Right lobe of liver (tissue), 6 donors: ENCODE measurements around the gene VSTM4. TPM values are rescaled to one million over a fixed set of nuclear protein-coding genes. Genes with fewer than 3 reads are reported as not detected.
A peak's percentile ranks its signal among the peaks of the same experiment; 100 is the strongest.

Experiments
- ATAC-seq, 4 donors: fragments of 200-7000 bp; cut with Tn5 transposase; one replicate each; pipeline ENCODE4 v1.9.1; 2020; ENCODE audit warnings: mild to moderate bottlenecking in 4 of 4, moderate library complexity in 4 of 4
- DNase-seq, 3 donors: peaks; one replicate each; pipeline ENCODE4 v3.0.0-alpha.2; 2020
- H3K27ac ChIP-seq, 3 donors: fragments of 200-600 bp; one replicate each; pipeline ENCODE4 v1.8.0; 2022
- H3K27me3 ChIP-seq, 2 donors: fragments of 200-600 bp; one replicate each; pipeline ENCODE4 v1.8.0; 2022
- H3K36me3 ChIP-seq, 4 donors: fragments of 200-600 bp; sonication (generic) in 1 of 4; one replicate each; pipeline versions ENCODE4 v1.5.1 to v1.8.0; 2017 to 2022; ENCODE audit warnings: control low read depth in 1 of 4
- H3K4me1 ChIP-seq, 4 donors: fragments of 200-600 bp; sonication (generic) in 1 of 4; one replicate each; pipeline versions ENCODE4 v1.5.1 to v1.8.0; 2017 to 2022; ENCODE audit warnings: control low read depth in 1 of 4
- H3K4me3 ChIP-seq, 3 donors: fragments of 200-600 bp; one replicate each; pipeline ENCODE4 v1.8.0; 2022
- H3K9me3 ChIP-seq, 4 donors: fragments of 200-600 bp; sonication (generic) in 1 of 4; one replicate each; pipeline versions ENCODE4 v1.5.1 to v1.8.0; 2017 to 2022; ENCODE audit warnings: control low read depth in 1 of 4
- POLR2A ChIP-seq: fragments of 450-650 bp; IDR thresholded peaks from one replicate; pipeline ENCODE4 v1.6.1; 2017; ENCODE audit warnings: antibody characterized with exemption, mild to moderate bottlenecking
- WGBS: methylation state at CpG from one replicate; pipeline ENCODE4 v1.1.6; 2018; ENCODE audit warnings: low coverage, low lambda C conversion rate; ENCODE audit not compliant: insufficient coverage; ENCODE audit errors: missing lambda C conversion rate; 5-methylcytosine and 5-hydroxymethylcytosine counted together
- intact Hi-C, 2 donors: fragments of 100-400 bp; cut with DNase I; formaldehyde crosslinking; loops; one replicate each; pipeline versions ENCODE4 v1.11.2 to v1.14.1; 2022
- total RNA-seq, 6 experiments: library from RNA; depleted of rRNA in 2 of 6; stranded (reverse); fragments of >200 nt in 2 of 6; fragmentation: NEBNext Ultra II Directional in 3 of 6; extraction: Animal tissue kit (Norgen Biotek cat#: 25700) in 3 of 6; gene quantifications; one replicate each; pipeline versions ENCODE4 v1.1.0 to v1.2.4, GENCODE V29; 2016 to 2023
- TF ChIP-seq, protein P1 (sequence below), 4 donors: fragments of 200-600 bp in 3 of 4; fragments of 450-650 bp in 1 of 4; IDR thresholded peaks; one replicate each; pipeline versions ENCODE4 v1.5.1 to v1.8.0; 2016 to 2022; ENCODE audit warnings: antibody characterized with exemption in 4 of 4, mild to moderate bottlenecking in 2 of 4
- donor health status: DM: no; HTN: yes; CAD: no.
- donor health status: DM: no; HTN: no; CAD: no.
- donor health status: DM: no; HTN: no; CAD: no.
- donor health status: DM: no; HTN: yes; CAD: no.
- donor health status: DM: no; HTN: yes; CAD: no.

The VSTM4 gene
- total RNA-seq, 6 experiments from 2014 or later = 2.1 to 6.6 (median 3.1) TPM

DNA sequence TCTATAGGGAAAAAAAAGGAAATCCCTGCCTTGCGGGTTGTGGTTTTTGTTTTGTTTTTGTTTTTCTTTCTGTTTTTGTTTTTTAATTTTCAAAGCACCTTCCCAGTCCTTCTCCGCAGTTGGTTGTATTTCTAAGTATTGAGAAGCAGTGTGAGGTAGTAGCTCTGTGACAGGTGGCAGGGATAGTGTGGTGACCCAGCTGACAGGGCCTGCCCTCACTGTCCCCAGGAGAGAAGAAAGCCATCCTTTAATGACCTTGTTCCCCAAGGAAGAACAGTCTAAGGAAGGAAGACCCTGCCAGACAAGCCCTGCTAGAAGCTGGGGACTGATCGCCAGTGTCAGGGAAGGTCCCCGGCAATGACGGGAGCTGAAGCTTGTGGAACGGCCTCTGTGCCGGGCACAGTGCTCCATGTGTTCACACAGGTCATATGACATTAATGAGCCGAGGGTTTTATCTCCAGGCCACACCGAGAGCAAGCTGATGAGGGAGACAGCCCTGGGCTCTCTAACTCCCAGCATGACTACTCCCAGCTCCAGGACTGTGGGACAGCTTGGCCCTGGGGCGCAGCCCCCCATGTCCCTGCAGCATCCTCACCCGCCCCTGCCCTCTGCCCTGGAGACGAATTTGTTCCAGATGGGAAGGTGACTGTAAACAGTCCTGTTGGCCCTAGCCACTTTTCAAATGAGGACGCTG, 106.7 kb downstream of the VSTM4 start:
- no peak for ATAC-seq
- WGBS = 71% methylated on average over 6 of the region's 13 CpGs
- no peak for DNase-seq

DNA sequence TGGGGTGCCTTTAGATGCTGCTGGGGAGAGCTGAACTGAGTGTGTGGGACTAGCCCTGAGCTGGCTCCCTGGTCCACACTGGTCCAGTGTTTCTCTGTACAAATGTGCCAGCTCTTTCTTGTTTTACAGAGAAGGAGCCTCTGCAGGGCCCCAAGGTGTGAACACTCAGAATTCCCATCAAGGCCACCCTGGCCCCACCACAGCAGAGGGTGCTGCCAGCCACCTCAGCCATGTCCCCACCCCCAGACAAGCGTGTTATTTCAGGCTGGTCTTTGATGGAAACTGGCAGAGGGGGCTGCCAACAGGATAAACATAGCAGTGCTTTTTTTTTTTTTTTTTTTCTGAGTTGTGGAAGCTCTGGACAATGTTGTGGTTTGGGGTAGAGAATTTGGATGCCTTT, 107.2 kb downstream of the VSTM4 start:
- H3K27me3 ChIP-seq = no peaks in the 10 kb centered on the region
- no peak overlapping the region for H3K4me3 ChIP-seq
- no peaks in the 10 kb centered on the region for H3K36me3 ChIP-seq
- no peak for ATAC-seq
- no peaks in the 10 kb centered on the region for H3K9me3 ChIP-seq
- no peaks in the 10 kb centered on the region for H3K4me1 ChIP-seq
- H3K27ac ChIP-seq = no peak overlapping the region
- TF ChIP-seq, protein P1, sequence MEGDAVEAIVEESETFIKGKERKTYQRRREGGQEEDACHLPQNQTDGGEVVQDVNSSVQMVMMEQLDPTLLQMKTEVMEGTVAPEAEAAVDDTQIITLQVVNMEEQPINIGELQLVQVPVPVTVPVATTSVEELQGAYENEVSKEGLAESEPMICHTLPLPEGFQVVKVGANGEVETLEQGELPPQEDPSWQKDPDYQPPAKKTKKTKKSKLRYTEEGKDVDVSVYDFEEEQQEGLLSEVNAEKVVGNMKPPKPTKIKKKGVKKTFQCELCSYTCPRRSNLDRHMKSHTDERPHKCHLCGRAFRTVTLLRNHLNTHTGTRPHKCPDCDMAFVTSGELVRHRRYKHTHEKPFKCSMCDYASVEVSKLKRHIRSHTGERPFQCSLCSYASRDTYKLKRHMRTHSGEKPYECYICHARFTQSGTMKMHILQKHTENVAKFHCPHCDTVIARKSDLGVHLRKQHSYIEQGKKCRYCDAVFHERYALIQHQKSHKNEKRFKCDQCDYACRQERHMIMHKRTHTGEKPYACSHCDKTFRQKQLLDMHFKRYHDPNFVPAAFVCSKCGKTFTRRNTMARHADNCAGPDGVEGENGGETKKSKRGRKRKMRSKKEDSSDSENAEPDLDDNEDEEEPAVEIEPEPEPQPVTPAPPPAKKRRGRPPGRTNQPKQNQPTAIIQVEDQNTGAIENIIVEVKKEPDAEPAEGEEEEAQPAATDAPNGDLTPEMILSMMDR (IDR thresholded peaks at IDR 0.05) = no peak
- TF ChIP-seq POLR2A = no peak
- DNase-seq = no peak
- 80% methylated on average over 1 of the region's 1 CpG for WGBS
- intact Hi-C loops = no loop called here

More for the DNA sequence above, 106.7 kb downstream of the VSTM4 start:
- intact Hi-C loops = no loop called here
- Histone ChIP-seq H3K27ac (no peak overlapping the region), H3K9me3 (no peaks in the 10 kb centered on the region), H3K27me3 (no peaks in the 10 kb centered on the region), H3K36me3 (no peaks in the 10 kb centered on the region), H3K4me1 (no peaks in the 10 kb centered on the region), H3K4me3 (no peak overlapping the region)
- no peak for TF ChIP-seq POLR2A
- TF ChIP-seq, protein P1 (IDR thresholded peaks at IDR 0.05) = no peak

DNA sequence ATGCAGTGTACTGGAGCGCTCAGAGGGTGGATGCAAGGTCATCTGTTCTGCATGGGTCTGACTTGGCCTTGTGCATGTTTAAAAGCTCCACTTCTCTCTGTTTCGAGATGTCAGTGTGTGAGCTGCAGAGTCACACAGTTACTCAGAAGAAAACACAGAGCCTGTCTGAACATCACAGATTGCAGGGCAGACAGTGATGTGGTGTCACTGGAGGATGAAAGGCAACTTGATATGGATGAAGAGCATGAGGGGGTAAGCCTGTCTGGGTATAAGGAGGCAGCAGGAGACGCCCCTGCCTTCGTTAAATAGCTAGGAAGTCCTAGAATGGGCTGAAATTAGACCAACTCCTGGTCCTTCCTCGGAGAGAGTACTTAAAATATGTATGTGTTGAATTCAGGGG, 108.2 kb downstream of the VSTM4 start:
- no peak overlapping the region for H3K27ac ChIP-seq
- TF ChIP-seq, protein P1 (IDR thresholded peaks at IDR 0.05) = no peak
- TF ChIP-seq POLR2A = no peak
- peaks cover 0 to under 1% (median 0%) of the 10 kb centered on the region in 4 donors for H3K4me1 ChIP-seq
- WGBS = 58% methylated on average over 5 of the region's 5 CpGs
- ATAC-seq = no peak
- intact Hi-C loops = no loop called here
- H3K9me3 ChIP-seq = no peaks in the 10 kb centered on the region
- no peaks in the 10 kb centered on the region for H3K36me3 ChIP-seq
- H3K4me3 ChIP-seq = no peak overlapping the region
- H3K27me3 ChIP-seq = no peaks in the 10 kb centered on the region
- no peak for DNase-seq

- DNase-seq (peak in 2 of 3 donors; percentile 63 to 71), ATAC-seq (peak; percentile 62 to 88 (median 71))
- H3K27me3 ChIP-seq = no peaks in the 10 kb centered on the region
- WGBS = 34% methylated on average over 5 of the region's 5 CpGs
- H3K4me1 ChIP-seq = peaks cover 0 to 6% (median 0%) of the 10 kb centered on the region in 4 donors
- no peak overlapping the region for H3K4me3 ChIP-seq
- TF ChIP-seq POLR2A = no peak
- TF ChIP-seq, protein P1 (IDR thresholded peaks at IDR 0.05) = no peak
- H3K9me3 ChIP-seq = no peaks in the 10 kb centered on the region
- intact Hi-C loops = no loop called here
- no peaks in the 10 kb centered on the region for H3K36me3 ChIP-seq
- H3K27ac ChIP-seq = no peak overlapping the region
Observed at GRCh38 chr10:49005270-49005669, 110.1 kb downstream of the VSTM4 start.
